Neural cell (in vitro differentiated cells): ENCODE data around the gene SPRR3.

Experiments used
- EP300 ChIP-seq: fragments of 450-650 bp; conservative IDR thresholded peaks from 2 replicates; pipeline ENCODE4 v1.6.1; 2014; ENCODE audit warnings: antibody characterized with exemption, mild to moderate bottlenecking, moderate library complexity; ENCODE audit not compliant: poor library complexity, severe bottlenecking
- MXI1 ChIP-seq: fragments of 450-650 bp; conservative IDR thresholded peaks from 2 replicates; pipeline ENCODE4 v1.6.1; 2014; ENCODE audit warnings: antibody characterized with exemption, mild to moderate bottlenecking; ENCODE audit not compliant: poor library complexity, severe bottlenecking
- POLR2AphosphoS5 ChIP-seq: IDR thresholded peaks from 2 replicates; pipeline ENCODE4 v1.6.1; 2012
- RAD21 ChIP-seq: fragments of 450-650 bp; conservative IDR thresholded peaks from 2 replicates; pipeline ENCODE4 v1.6.1; 2014; ENCODE audit warnings: antibody characterized with exemption, mild to moderate bottlenecking, moderate library complexity
- SMC3 ChIP-seq: fragments of 450-650 bp; conservative IDR thresholded peaks from 2 replicates; pipeline ENCODE4 v1.6.1; 2014; ENCODE audit warnings: antibody characterized with exemption, mild to moderate bottlenecking, moderate library complexity; ENCODE audit not compliant: poor library complexity
- TF ChIP-seq, protein P1 (sequence below): fragments of 450-650 bp; IDR thresholded peaks from 2 replicates; pipeline ENCODE4 v1.5.1; 2014; ENCODE audit warnings: antibody characterized with exemption, mild to moderate bottlenecking, moderate library complexity; ENCODE audit not compliant: poor library complexity, severe bottlenecking
- TF ChIP-seq, protein P2 (sequence below): IDR thresholded peaks from 2 replicates; pipeline ENCODE4 v1.6.1; 2012; ENCODE audit warnings: borderline replicate concordance

- TF ChIP-seq, protein P1, sequence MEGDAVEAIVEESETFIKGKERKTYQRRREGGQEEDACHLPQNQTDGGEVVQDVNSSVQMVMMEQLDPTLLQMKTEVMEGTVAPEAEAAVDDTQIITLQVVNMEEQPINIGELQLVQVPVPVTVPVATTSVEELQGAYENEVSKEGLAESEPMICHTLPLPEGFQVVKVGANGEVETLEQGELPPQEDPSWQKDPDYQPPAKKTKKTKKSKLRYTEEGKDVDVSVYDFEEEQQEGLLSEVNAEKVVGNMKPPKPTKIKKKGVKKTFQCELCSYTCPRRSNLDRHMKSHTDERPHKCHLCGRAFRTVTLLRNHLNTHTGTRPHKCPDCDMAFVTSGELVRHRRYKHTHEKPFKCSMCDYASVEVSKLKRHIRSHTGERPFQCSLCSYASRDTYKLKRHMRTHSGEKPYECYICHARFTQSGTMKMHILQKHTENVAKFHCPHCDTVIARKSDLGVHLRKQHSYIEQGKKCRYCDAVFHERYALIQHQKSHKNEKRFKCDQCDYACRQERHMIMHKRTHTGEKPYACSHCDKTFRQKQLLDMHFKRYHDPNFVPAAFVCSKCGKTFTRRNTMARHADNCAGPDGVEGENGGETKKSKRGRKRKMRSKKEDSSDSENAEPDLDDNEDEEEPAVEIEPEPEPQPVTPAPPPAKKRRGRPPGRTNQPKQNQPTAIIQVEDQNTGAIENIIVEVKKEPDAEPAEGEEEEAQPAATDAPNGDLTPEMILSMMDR: no peak
- TF ChIP-seq EP300 (no peak), POLR2AphosphoS5 (no peak), SMC3 (no peak), RAD21 (no peak), MXI1 (no peak)
- TF ChIP-seq, protein P2, sequence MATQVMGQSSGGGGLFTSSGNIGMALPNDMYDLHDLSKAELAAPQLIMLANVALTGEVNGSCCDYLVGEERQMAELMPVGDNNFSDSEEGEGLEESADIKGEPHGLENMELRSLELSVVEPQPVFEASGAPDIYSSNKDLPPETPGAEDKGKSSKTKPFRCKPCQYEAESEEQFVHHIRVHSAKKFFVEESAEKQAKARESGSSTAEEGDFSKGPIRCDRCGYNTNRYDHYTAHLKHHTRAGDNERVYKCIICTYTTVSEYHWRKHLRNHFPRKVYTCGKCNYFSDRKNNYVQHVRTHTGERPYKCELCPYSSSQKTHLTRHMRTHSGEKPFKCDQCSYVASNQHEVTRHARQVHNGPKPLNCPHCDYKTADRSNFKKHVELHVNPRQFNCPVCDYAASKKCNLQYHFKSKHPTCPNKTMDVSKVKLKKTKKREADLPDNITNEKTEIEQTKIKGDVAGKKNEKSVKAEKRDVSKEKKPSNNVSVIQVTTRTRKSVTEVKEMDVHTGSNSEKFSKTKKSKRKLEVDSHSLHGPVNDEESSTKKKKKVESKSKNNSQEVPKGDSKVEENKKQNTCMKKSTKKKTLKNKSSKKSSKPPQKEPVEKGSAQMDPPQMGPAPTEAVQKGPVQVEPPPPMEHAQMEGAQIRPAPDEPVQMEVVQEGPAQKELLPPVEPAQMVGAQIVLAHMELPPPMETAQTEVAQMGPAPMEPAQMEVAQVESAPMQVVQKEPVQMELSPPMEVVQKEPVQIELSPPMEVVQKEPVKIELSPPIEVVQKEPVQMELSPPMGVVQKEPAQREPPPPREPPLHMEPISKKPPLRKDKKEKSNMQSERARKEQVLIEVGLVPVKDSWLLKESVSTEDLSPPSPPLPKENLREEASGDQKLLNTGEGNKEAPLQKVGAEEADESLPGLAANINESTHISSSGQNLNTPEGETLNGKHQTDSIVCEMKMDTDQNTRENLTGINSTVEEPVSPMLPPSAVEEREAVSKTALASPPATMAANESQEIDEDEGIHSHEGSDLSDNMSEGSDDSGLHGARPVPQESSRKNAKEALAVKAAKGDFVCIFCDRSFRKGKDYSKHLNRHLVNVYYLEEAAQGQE: no peak
Observed at GRCh38 chr1:152967201-152967600, 34.3 kb upstream of the SPRR3 start.
